Neural cell (in vitro differentiated cells): ENCODE results near the gene R3HDM4. TPM values are rescaled to one million over a fixed set of nuclear protein-coding genes. Genes with fewer than 3 reads are reported as not detected.

ENCODE experiments used
- H2AFZ ChIP-seq: fragments of 200-600, 300-800 bp; sonication (generic), shearing (Covaris generic); 2 replicates; pipeline ENCODE4 v1.6.0; 2014; ENCODE audit warnings: low read depth, mild to moderate bottlenecking, antibody characterized with exemption, low read length, moderate library complexity
- H3F3A ChIP-seq: fragments of 200-600 bp; shearing (Covaris generic); 2 replicates; pipeline ENCODE4 v1.6.1; 2016; ENCODE audit warnings: mild to moderate bottlenecking, moderate library complexity, mixed read lengths, antibody characterized with exemption, low read length; ENCODE audit not compliant: insufficient read depth, poor library complexity, severe bottlenecking
- H3K27ac ChIP-seq: fragments of 200-600, 300-800 bp; sonication (generic), shearing (Covaris generic); 2 replicates; pipeline ENCODE4 v1.5.1; 2014; ENCODE audit warnings: mild to moderate bottlenecking, low read length, moderate library complexity
- H3K27me3 ChIP-seq: fragments of 300-800, 200-600 bp; sonication (generic), shearing (Covaris generic); 2 replicates; pipeline ENCODE4 v1.6.0; 2014; ENCODE audit warnings: mild to moderate bottlenecking, low read depth, low read length, moderate library complexity; ENCODE audit not compliant: insufficient read depth
- H3K36me3 ChIP-seq: fragments of 300-800, 200-600 bp; sonication (generic), shearing (Covaris generic); 2 replicates; pipeline ENCODE4 v1.5.1; 2014; ENCODE audit warnings: mild to moderate bottlenecking, antibody characterized with exemption, low read length, moderate library complexity; ENCODE audit not compliant: insufficient read depth
- H3K4me2 ChIP-seq: fragments of 300-800, 200-600 bp; sonication (generic), shearing (Covaris generic); 2 replicates; pipeline ENCODE4 v1.6.0; 2014; ENCODE audit warnings: mild to moderate bottlenecking, low read length
- H3K4me3 ChIP-seq: fragments of 300-800, 200-600 bp; sonication (generic), shearing (Covaris generic); 2 replicates; pipeline ENCODE4 v1.5.1; 2014; ENCODE audit warnings: mild to moderate bottlenecking, low read length, moderate library complexity
- H3K79me2 ChIP-seq: fragments of 200-600 bp; shearing (Covaris generic); replicated peaks from 2 replicates; pipeline ENCODE4 v1.6.0; 2014; ENCODE audit warnings: mild to moderate bottlenecking, low read length, moderate library complexity; ENCODE audit not compliant: insufficient read depth
- H3K9ac ChIP-seq: fragments of 300-800, 200-600 bp; sonication (generic), shearing (Covaris generic); 2 replicates; pipeline ENCODE4 v1.6.1; 2016; ENCODE audit warnings: mild to moderate bottlenecking, low read length, mixed read lengths
- H3K9me2 ChIP-seq: fragments of 200-600 bp; shearing (Covaris generic); 2 replicates; pipeline ENCODE4 v1.6.1; 2016; ENCODE audit warnings: mild to moderate bottlenecking, low read length, mixed read lengths; ENCODE audit not compliant: insufficient read depth
- H3K9me3 ChIP-seq: fragments of 200-600, 300-800 bp; sonication (generic), shearing (Covaris generic); 2 replicates; pipeline ENCODE4 v1.6.1; 2016; ENCODE audit warnings: mild to moderate bottlenecking, mixed run types, low read length, moderate library complexity, mixed read lengths
- H4K20me1 ChIP-seq: fragments of 200-600 bp; shearing (Covaris generic); 2 replicates; pipeline ENCODE4 v1.6.1; 2016; ENCODE audit warnings: mild to moderate bottlenecking, mixed run types; ENCODE audit not compliant: insufficient read depth
- EP300 ChIP-seq: fragments of 450-650 bp; conservative IDR thresholded peaks from 2 replicates; pipeline ENCODE4 v1.6.1; 2014; ENCODE audit warnings: antibody characterized with exemption, mild to moderate bottlenecking, moderate library complexity; ENCODE audit not compliant: poor library complexity, severe bottlenecking
- EZH2 ChIP-seq: fragments of 200-600, 300-800 bp; shearing (Covaris generic), sonication (generic); IDR thresholded peaks from 2 replicates; pipeline ENCODE4 v1.6.1; 2014; ENCODE audit warnings: antibody characterized with exemption, low read length, borderline replicate concordance, mild to moderate bottlenecking; ENCODE audit not compliant: insufficient read depth, poor library complexity, severe bottlenecking
- MXI1 ChIP-seq: fragments of 450-650 bp; conservative IDR thresholded peaks from 2 replicates; pipeline ENCODE4 v1.6.1; 2014; ENCODE audit warnings: antibody characterized with exemption, mild to moderate bottlenecking; ENCODE audit not compliant: poor library complexity, severe bottlenecking
- POLR2AphosphoS5 ChIP-seq: IDR thresholded peaks from 2 replicates; pipeline ENCODE4 v1.6.1; 2012
- RAD21 ChIP-seq: fragments of 450-650 bp; conservative IDR thresholded peaks from 2 replicates; pipeline ENCODE4 v1.6.1; 2014; ENCODE audit warnings: antibody characterized with exemption, mild to moderate bottlenecking, moderate library complexity
- SMC3 ChIP-seq: fragments of 450-650 bp; conservative IDR thresholded peaks from 2 replicates; pipeline ENCODE4 v1.6.1; 2014; ENCODE audit warnings: antibody characterized with exemption, mild to moderate bottlenecking, moderate library complexity; ENCODE audit not compliant: poor library complexity
- TAF1 ChIP-seq: IDR thresholded peaks from 2 replicates; pipeline ENCODE4 v1.6.1; 2012; ENCODE audit warnings: low read depth
- polyA plus RNA-seq: library from polyadenylated mRNA; depleted of rRNA; stranded (reverse); fragments of >200 nt; gene quantifications from 2 replicates; pipeline ENCODE4 v1.2.3, GENCODE V29; 2014
- TF ChIP-seq, protein P1 (sequence below): IDR thresholded peaks from 2 replicates; pipeline ENCODE4 v1.6.1; 2012; ENCODE audit warnings: borderline replicate concordance
- TF ChIP-seq, protein P2 (sequence below): fragments of 450-650 bp; IDR thresholded peaks from 2 replicates; pipeline ENCODE4 v1.5.1; 2014; ENCODE audit warnings: antibody characterized with exemption, mild to moderate bottlenecking, moderate library complexity; ENCODE audit not compliant: poor library complexity, severe bottlenecking

The R3HDM4 gene
- polyA plus RNA-seq, 1 donor from 2014 or later = 51.2 TPM

DNA sequence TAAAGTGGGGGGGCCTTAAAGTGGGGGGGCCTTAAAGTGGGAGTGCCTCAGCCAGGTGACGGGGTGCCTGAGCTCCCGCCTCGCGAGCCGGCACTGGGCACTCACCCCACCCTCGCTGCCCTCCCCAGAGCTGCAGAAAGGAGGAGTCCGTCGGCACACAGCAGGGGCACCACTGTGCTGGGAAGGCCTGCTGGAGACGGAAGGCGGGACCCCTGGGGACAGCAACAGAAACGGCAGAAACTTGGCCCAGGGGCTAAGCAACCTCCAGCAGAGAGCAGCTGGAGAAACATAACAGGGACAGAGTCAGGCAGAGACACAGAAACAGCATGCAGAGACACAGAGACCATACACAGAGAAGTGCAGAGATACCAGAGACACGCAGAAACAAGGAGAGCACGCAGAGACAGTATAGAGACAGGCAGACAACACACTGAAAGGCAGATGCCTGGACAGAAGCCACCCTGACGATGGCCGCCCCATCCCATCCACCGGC, 45.7 kb downstream of the R3HDM4 start:
- Histone ChIP-seq H4K20me1 (no peaks in the 10 kb centered on the region), H3K9me3 (no peaks in the 10 kb centered on the region), H3K36me3 (no peaks in the 10 kb centered on the region), H3K79me2 (no peaks in the 10 kb centered on the region), H3K9me2 (no peaks in the 10 kb centered on the region), H3K27me3 (no peaks in the 10 kb centered on the region), H3K4me2 (no peak overlapping the region), H3K9ac (no peak overlapping the region), H3K27ac (no peak overlapping the region), H3K4me3 (no peak overlapping the region), H3F3A (no peaks in the 10 kb centered on the region), H2AFZ (no peak overlapping the region)
- no peak for TF ChIP-seq TAF1
- no peak for TF ChIP-seq EP300
- no peak for TF ChIP-seq POLR2AphosphoS5
- TF ChIP-seq RAD21 = no peak
- TF ChIP-seq SMC3 = no peak
- no peak for TF ChIP-seq EZH2
- TF ChIP-seq MXI1 = no peak
- TF ChIP-seq, protein P1, sequence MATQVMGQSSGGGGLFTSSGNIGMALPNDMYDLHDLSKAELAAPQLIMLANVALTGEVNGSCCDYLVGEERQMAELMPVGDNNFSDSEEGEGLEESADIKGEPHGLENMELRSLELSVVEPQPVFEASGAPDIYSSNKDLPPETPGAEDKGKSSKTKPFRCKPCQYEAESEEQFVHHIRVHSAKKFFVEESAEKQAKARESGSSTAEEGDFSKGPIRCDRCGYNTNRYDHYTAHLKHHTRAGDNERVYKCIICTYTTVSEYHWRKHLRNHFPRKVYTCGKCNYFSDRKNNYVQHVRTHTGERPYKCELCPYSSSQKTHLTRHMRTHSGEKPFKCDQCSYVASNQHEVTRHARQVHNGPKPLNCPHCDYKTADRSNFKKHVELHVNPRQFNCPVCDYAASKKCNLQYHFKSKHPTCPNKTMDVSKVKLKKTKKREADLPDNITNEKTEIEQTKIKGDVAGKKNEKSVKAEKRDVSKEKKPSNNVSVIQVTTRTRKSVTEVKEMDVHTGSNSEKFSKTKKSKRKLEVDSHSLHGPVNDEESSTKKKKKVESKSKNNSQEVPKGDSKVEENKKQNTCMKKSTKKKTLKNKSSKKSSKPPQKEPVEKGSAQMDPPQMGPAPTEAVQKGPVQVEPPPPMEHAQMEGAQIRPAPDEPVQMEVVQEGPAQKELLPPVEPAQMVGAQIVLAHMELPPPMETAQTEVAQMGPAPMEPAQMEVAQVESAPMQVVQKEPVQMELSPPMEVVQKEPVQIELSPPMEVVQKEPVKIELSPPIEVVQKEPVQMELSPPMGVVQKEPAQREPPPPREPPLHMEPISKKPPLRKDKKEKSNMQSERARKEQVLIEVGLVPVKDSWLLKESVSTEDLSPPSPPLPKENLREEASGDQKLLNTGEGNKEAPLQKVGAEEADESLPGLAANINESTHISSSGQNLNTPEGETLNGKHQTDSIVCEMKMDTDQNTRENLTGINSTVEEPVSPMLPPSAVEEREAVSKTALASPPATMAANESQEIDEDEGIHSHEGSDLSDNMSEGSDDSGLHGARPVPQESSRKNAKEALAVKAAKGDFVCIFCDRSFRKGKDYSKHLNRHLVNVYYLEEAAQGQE = no peak
- TF ChIP-seq, protein P2, sequence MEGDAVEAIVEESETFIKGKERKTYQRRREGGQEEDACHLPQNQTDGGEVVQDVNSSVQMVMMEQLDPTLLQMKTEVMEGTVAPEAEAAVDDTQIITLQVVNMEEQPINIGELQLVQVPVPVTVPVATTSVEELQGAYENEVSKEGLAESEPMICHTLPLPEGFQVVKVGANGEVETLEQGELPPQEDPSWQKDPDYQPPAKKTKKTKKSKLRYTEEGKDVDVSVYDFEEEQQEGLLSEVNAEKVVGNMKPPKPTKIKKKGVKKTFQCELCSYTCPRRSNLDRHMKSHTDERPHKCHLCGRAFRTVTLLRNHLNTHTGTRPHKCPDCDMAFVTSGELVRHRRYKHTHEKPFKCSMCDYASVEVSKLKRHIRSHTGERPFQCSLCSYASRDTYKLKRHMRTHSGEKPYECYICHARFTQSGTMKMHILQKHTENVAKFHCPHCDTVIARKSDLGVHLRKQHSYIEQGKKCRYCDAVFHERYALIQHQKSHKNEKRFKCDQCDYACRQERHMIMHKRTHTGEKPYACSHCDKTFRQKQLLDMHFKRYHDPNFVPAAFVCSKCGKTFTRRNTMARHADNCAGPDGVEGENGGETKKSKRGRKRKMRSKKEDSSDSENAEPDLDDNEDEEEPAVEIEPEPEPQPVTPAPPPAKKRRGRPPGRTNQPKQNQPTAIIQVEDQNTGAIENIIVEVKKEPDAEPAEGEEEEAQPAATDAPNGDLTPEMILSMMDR = no peak

DNA sequence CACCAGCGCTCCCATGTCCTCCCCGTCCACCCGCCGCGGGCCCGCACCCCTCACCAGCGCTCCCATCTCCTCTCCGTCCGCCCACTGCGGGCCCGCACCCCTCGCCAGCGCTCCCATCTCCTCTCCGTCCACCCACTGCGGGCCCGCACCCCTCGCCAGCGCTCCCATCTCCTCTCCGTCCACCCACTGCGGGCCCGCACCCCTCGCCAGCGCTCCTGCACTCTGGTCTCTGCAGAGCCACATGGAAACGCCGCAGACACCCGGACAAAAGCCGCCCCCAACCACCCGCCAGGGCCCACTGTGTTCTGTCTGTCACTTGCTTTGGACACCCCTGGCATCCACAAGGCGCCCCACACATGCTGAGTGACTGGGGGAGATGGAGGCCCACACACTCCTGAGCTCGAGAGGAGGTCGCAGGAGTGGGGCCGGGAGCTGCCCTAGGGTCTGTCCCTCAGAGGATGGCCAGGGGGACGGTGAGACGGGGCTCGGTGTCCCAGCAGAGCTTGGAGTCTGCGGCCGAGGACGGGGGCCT, 46.2 kb downstream of the R3HDM4 start:
- H3K9me3 ChIP-seq = no peaks in the 10 kb centered on the region
- H4K20me1 ChIP-seq = no peaks in the 10 kb centered on the region
- no peak overlapping the region for H2AFZ ChIP-seq
- H3K36me3 ChIP-seq = no peaks in the 10 kb centered on the region
- no peaks in the 10 kb centered on the region for H3F3A ChIP-seq
- no peak overlapping the region for H3K4me2 ChIP-seq
- H3K79me2 ChIP-seq = no peaks in the 10 kb centered on the region
- TF ChIP-seq EP300 (no peak), SMC3 (no peak), POLR2AphosphoS5 (no peak), MXI1 (no peak), EZH2 (no peak), RAD21 (no peak), TAF1 (no peak)
- TF ChIP-seq, protein P1 = no peak
- TF ChIP-seq, protein P2 = no peak
- H3K9me2 ChIP-seq = no peaks in the 10 kb centered on the region
- H3K27me3 ChIP-seq = peaks cover 3% of the 10 kb centered on the region
- no peak overlapping the region for H3K4me3 ChIP-seq
- no peak overlapping the region for H3K9ac ChIP-seq
- no peak overlapping the region for H3K27ac ChIP-seq
